H9 (cell line): ENCODE measurements around the gene ELAPOR1. TPM values are rescaled to one million over a fixed set of nuclear protein-coding genes. Genes with fewer than 3 reads are reported as not detected.

Experiments
- DNase-seq: peaks from one replicate; pipeline ENCODE4 v3.0.0-alpha.2; 2017
- H2AFZ ChIP-seq: one replicate; pipeline ENCODE4 v1.6.1; 2013; ENCODE audit warnings: mild to moderate bottlenecking, low read length, control low read depth, moderate library complexity
- H2AK5ac ChIP-seq: 2 replicates; pipeline ENCODE4 v1.6.1; 2013; ENCODE audit warnings: low read length, control low read depth, mixed read lengths; ENCODE audit not compliant: insufficient read length
- H2BK120ac ChIP-seq: one replicate; pipeline ENCODE4 v1.6.1; 2013; ENCODE audit warnings: low read depth, mild to moderate bottlenecking, low read length, control low read depth, inconsistent platforms; ENCODE audit not compliant: poor library complexity, severe bottlenecking
- H2BK12ac ChIP-seq: 2 replicates; pipeline ENCODE4 v1.6.1; 2013; ENCODE audit warnings: low read length, control low read depth, mixed read lengths, low read depth; ENCODE audit not compliant: insufficient read length
- H2BK15ac ChIP-seq: 2 replicates; pipeline ENCODE4 v1.6.1; 2013; ENCODE audit warnings: low read depth, low read length, control low read depth
- H2BK20ac ChIP-seq: one replicate; pipeline ENCODE4 v1.6.1; 2013; ENCODE audit warnings: low read depth, mild to moderate bottlenecking, low read length, control low read depth, inconsistent platforms; ENCODE audit not compliant: poor library complexity, severe bottlenecking
- H2BK5ac ChIP-seq: 2 replicates; pipeline ENCODE4 v1.6.1; 2013; ENCODE audit warnings: low read length, control low read depth, mixed read lengths; ENCODE audit not compliant: insufficient read length
- H3K14ac ChIP-seq: 2 replicates; pipeline ENCODE4 v1.6.1; 2013; ENCODE audit warnings: low read length, control low read depth; ENCODE audit not compliant: insufficient read depth
- H3K18ac ChIP-seq: 2 replicates; pipeline ENCODE4 v1.6.1; 2013; ENCODE audit warnings: low read depth, mild to moderate bottlenecking, mixed read lengths, low read length, control low read depth; ENCODE audit not compliant: insufficient read length
- H3K23ac ChIP-seq: 2 replicates; pipeline ENCODE4 v1.6.1; 2013; ENCODE audit warnings: low read length, control low read depth, mixed read lengths, low read depth; ENCODE audit not compliant: insufficient read length
- H3K23me2 ChIP-seq: 2 replicates; pipeline ENCODE4 v1.6.1; 2013; ENCODE audit warnings: low read depth, mild to moderate bottlenecking, mixed read lengths, low read length, control low read depth; ENCODE audit not compliant: insufficient read length, poor library complexity, severe bottlenecking
- H3K27ac ChIP-seq: 2 replicates; pipeline ENCODE4 v1.5.1; 2013; ENCODE audit warnings: low read length, control low read depth, mixed read lengths, low read depth; ENCODE audit not compliant: insufficient read length
- H3K27me3 ChIP-seq: 2 replicates; pipeline ENCODE4 v1.6.1; 2013; ENCODE audit warnings: low read length, control low read depth, inconsistent platforms; ENCODE audit not compliant: insufficient read depth
- H3K4ac ChIP-seq: 2 replicates; pipeline ENCODE4 v1.6.1; 2013; ENCODE audit warnings: low read depth, mild to moderate bottlenecking, control low read depth, inconsistent platforms, low read length, moderate library complexity
- H3K4me1 ChIP-seq: 2 replicates; pipeline ENCODE4 v1.6.1; 2013; ENCODE audit warnings: low read length, control low read depth, inconsistent platforms; ENCODE audit not compliant: insufficient read depth
- H3K4me2 ChIP-seq: 2 replicates; pipeline ENCODE4 v1.6.1; 2013; ENCODE audit warnings: low read length, control low read depth, mixed read lengths; ENCODE audit not compliant: insufficient read length, insufficient read depth
- H3K56ac ChIP-seq: 2 replicates; pipeline ENCODE4 v1.6.1; 2013; ENCODE audit warnings: low read depth, mild to moderate bottlenecking, mixed read lengths, low read length, control low read depth; ENCODE audit not compliant: insufficient read length
- H3K79me1 ChIP-seq: 2 replicates; pipeline ENCODE4 v1.6.1; 2013; ENCODE audit warnings: low read depth, mild to moderate bottlenecking, moderate library complexity, low read length, control low read depth, inconsistent platforms; ENCODE audit not compliant: insufficient read depth, poor library complexity, severe bottlenecking
- H3K79me2 ChIP-seq: 2 replicates; pipeline ENCODE4 v1.6.1; 2013; ENCODE audit warnings: low read length, control low read depth, inconsistent platforms; ENCODE audit not compliant: insufficient read depth
- H3K9ac ChIP-seq: 2 replicates; pipeline ENCODE4 v1.6.1; 2013; ENCODE audit warnings: low read length, control low read depth, mixed read lengths; ENCODE audit not compliant: insufficient read length; ENCODE audit errors: extremely low read depth
- H3K9me3 ChIP-seq: one replicate; pipeline ENCODE4 v1.6.1; 2013; ENCODE audit warnings: low read depth, low read length, inconsistent platforms; ENCODE audit not compliant: control insufficient read depth
- H3T11ph ChIP-seq: one replicate; pipeline ENCODE4 v1.6.1; 2013; ENCODE audit warnings: mild to moderate bottlenecking, low read length, control low read depth, inconsistent platforms
- H4K20me1 ChIP-seq: one replicate; pipeline ENCODE4 v1.6.1; 2013; ENCODE audit not compliant: control insufficient read depth, insufficient read length, insufficient read depth
- H4K5ac ChIP-seq: 2 replicates; pipeline ENCODE4 v1.6.1; 2013; ENCODE audit warnings: low read depth, mild to moderate bottlenecking, mixed read lengths, low read length, control low read depth; ENCODE audit not compliant: insufficient read length
- H4K8ac ChIP-seq: replicated peaks from 2 replicates; pipeline ENCODE4 v1.6.1; 2013; ENCODE audit warnings: low read length, control low read depth, mixed read lengths, low read depth; ENCODE audit not compliant: insufficient read length
- H4K91ac ChIP-seq: 2 replicates; pipeline ENCODE4 v1.6.1; 2013; ENCODE audit warnings: low read depth, mild to moderate bottlenecking, moderate library complexity, mixed read lengths, low read length, control low read depth; ENCODE audit not compliant: insufficient read length
- H3K27ac Mint-ChIP-seq, 3 experiments: 2 replicates in 2 of 3; 3 replicates in 1 of 3; pipeline ENCODE4 v1.8.0; 2020 to 2021; ENCODE audit warnings: mixed read lengths in 3 of 3, mild to moderate bottlenecking in 1 of 3, moderate library complexity in 1 of 3
- H3K27me3 Mint-ChIP-seq: 2 replicates; pipeline ENCODE4 v1.8.0; 2021; ENCODE audit warnings: low read depth, mild to moderate bottlenecking, moderate library complexity, mixed read lengths
- H3K36me3 Mint-ChIP-seq, 3 experiments: 2 replicates in 2 of 3; 3 replicates in 1 of 3; pipeline ENCODE4 v1.8.0; 2020 to 2021; ENCODE audit warnings: low read depth in 3 of 3, mixed read lengths in 3 of 3; ENCODE audit not compliant: insufficient read depth in 1 of 3
- H3K4me1 Mint-ChIP-seq, 2 experiments: 2 replicates each; pipeline ENCODE4 v1.8.0; 2020; ENCODE audit warnings: mixed read lengths in 2 of 2
- H3K4me3 Mint-ChIP-seq, 2 experiments: 2 replicates in 1 of 2; 3 replicates in 1 of 2; pipeline ENCODE4 v1.8.0; 2020 to 2021; ENCODE audit warnings: mild to moderate bottlenecking in 2 of 2, mixed read lengths in 2 of 2, moderate library complexity in 1 of 2
- H3K9me3 Mint-ChIP-seq, 2 experiments: 2 replicates in 1 of 2; 3 replicates in 1 of 2; pipeline ENCODE4 v1.8.0; 2020; ENCODE audit warnings: mild to moderate bottlenecking in 2 of 2, mixed read lengths in 2 of 2, moderate library complexity in 1 of 2
- CTCF ChIP-seq: fragments of 200-600 bp; sonication (generic); conservative IDR thresholded peaks from 3 replicates; pipeline ENCODE4 v1.8.0; 2021; ENCODE audit warnings: antibody characterized with exemption, mild to moderate bottlenecking
- WGBS: extraction: QIAGEN DNeasy Blood & Tissue Kit; methylation state at CpG from one replicate; pipeline ENCODE4 v1.1.7; 2013; ENCODE audit warnings: missing lambda C conversion rate, low lambda C conversion rate, mixed read lengths; ENCODE audit not compliant: insufficient read length; ENCODE audit errors: extremely low coverage; 5-methylcytosine and 5-hydroxymethylcytosine counted together
- total RNA-seq: library from RNA; stranded (reverse); gene quantifications from 2 replicates; pipeline ENCODE4 v1.2.1, GENCODE V29; 2021

ELAPOR1 gene
- total RNA-seq, 1 experiment from 2014 or later: 0.55 TPM

GRCh38 chr1:109075531-109076490 is 38.1 kb upstream of the ELAPOR1 start, which contains the start of gene TAF13:
Gene TAF13 (minus strand): TSS chr1:109076003. CDS start chr1:109075947, 56 bp downstream.
- no peak within 1 kb of the TSS for H2AFZ ChIP-seq
- H2BK120ac ChIP-seq: no peak within 1 kb of the TSS
- H4K91ac ChIP-seq: no peak within 1 kb of the TSS
- no peaks in the 10 kb centered on the region for H4K20me1 ChIP-seq
- no peaks in the 10 kb centered on the region; the same call in 1 of the 2 replicates for H3K4me1 ChIP-seq
- H4K8ac ChIP-seq: no peak within 1 kb of the TSS
- peak within 1 kb of the TSS; percentile 81 for H3K9ac ChIP-seq
- no peaks in the 10 kb centered on the region for H3K79me1 ChIP-seq
- peak within 1 kb of the TSS; percentile 95 for H3K27ac ChIP-seq
- H3K23ac ChIP-seq: no peak within 1 kb of the TSS
- no peak within 1 kb of the TSS for H2BK15ac ChIP-seq
- Mint-ChIP-seq H3K27ac (peak within 1 kb of the TSS; percentile 98 to 99 (median 98)), H3K36me3 (peaks cover 24 to 35% (median 26%) of the 10 kb centered on the region in 3 experiments), H3K9me3 (peaks cover 0 to 6% of the 10 kb centered on the region in 2 experiments; a peak in 2 of 5 replicates), H3K4me1 (peaks cover 12 to 19% of the 10 kb centered on the region in 2 experiments), H3K27me3 (no peaks in the 10 kb centered on the region), H3K4me3 (peak within 1 kb of the TSS; percentile 99)
- no peak within 1 kb of the TSS for H2BK12ac ChIP-seq
- H2BK5ac ChIP-seq: peak within 1 kb of the TSS; percentile 90
- H3K23me2 ChIP-seq: no peaks in the 10 kb centered on the region
- H3K27me3 ChIP-seq: no peaks in the 10 kb centered on the region
- no peak within 1 kb of the TSS; the same call in 1 of the 2 replicates for H3K4ac ChIP-seq
- peak within 1 kb of the TSS; percentile 18 for H4K5ac ChIP-seq
- peak; percentile 97 for DNase-seq
- H3K56ac ChIP-seq: no peak within 1 kb of the TSS
- peak within 1 kb of the TSS; percentile 69 for H3K18ac ChIP-seq
- peaks cover 2% of the 10 kb centered on the region; the same call in 1 of the 2 replicates for H3K79me2 ChIP-seq
- H2BK20ac ChIP-seq: no peak within 1 kb of the TSS
- H2AK5ac ChIP-seq: no peak within 1 kb of the TSS
- peak within 1 kb of the TSS; percentile 44; the same call in 1 of the 2 replicates for H3K14ac ChIP-seq
- peak within 1 kb of the TSS; percentile 95 for H3K4me2 ChIP-seq
- H3T11ph ChIP-seq: peak within 1 kb of the TSS; percentile 57
- H3K9me3 ChIP-seq: no peaks in the 10 kb centered on the region
- WGBS: no CpG with 5 or more reads among the region's 39 CpGs
- TF ChIP-seq CTCF: peak; percentile 10; the same call in 1 of the 3 replicates
